OCI-LY3 (cell line): ENCODE results near the gene VSIG1.

Source experiments
- H2AFZ ChIP-seq: fragments of 200-600, 300-600 bp; shearing (Covaris generic); 2 replicates; pipeline ENCODE4 v1.6.0; 2014; ENCODE audit warnings: antibody characterized with exemption, low read depth, low read length
- H3K27ac ChIP-seq: fragments of 200-600, 300-600 bp; sonication (generic); 2 replicates; pipeline ENCODE4 v1.5.1; 2014; ENCODE audit warnings: mild to moderate bottlenecking, low read length, moderate library complexity, mixed read lengths
- H3K27me3 ChIP-seq: fragments of 200-600, 300-600 bp; sonication (generic); 2 replicates; pipeline ENCODE4 v1.6.1; 2014; ENCODE audit warnings: low read depth, low read length, mixed read lengths
- H3K36me3 ChIP-seq: fragments of 200-600, 300-600 bp; sonication (generic); replicated peaks from 2 replicates; pipeline ENCODE3; 2014; ENCODE audit warnings: low read depth, low read length, mixed read lengths
- H3K4me1 ChIP-seq: fragments of 300-600, 200-600 bp; sonication (generic); 2 replicates; pipeline ENCODE4 v1.6.1; 2014; ENCODE audit warnings: low read length, mixed read lengths
- H3K4me2 ChIP-seq: fragments of 200-600, 300-600 bp; sonication (generic); 2 replicates; pipeline ENCODE4 v1.6.1; 2014; ENCODE audit warnings: low read length, mixed read lengths
- H3K4me3 ChIP-seq: fragments of 300-600, 200-600 bp; sonication (generic); 2 replicates; pipeline ENCODE4 v1.5.1; 2014; ENCODE audit warnings: antibody characterized with exemption, mild to moderate bottlenecking, low read length, moderate library complexity
- H3K79me2 ChIP-seq: fragments of 300-600, 200-600 bp; shearing (Covaris generic); 2 replicates; pipeline ENCODE4 v1.6.1; 2014; ENCODE audit warnings: mild to moderate bottlenecking, low read length, mixed read lengths
- H3K9ac ChIP-seq: fragments of 300-600, 200-600 bp; shearing (Covaris generic); 2 replicates; pipeline ENCODE4 v1.6.0; 2014; ENCODE audit warnings: mild to moderate bottlenecking, low read length, moderate library complexity
- H3K9me3 ChIP-seq: fragments of 200-600, 300-600 bp; shearing (Covaris generic); 2 replicates; pipeline ENCODE4 v1.6.1; 2014; ENCODE audit warnings: low read length, mixed read lengths; ENCODE audit not compliant: insufficient read depth
- H4K20me1 ChIP-seq: fragments of 200-600, 300-600 bp; sonication (generic); 2 replicates; pipeline ENCODE4 v1.6.1; 2016; ENCODE audit warnings: low read length, mixed read lengths; ENCODE audit not compliant: insufficient read depth
- CTCF ChIP-seq: fragments of 200-600, 300-600 bp; sonication (generic); IDR thresholded peaks from 2 replicates; pipeline ENCODE4 v1.5.1; 2014; ENCODE audit warnings: antibody characterized with exemption, low read length, low read depth
- EZH2phosphoT487 ChIP-seq: fragments of 200-600 bp; shearing (Covaris generic); IDR thresholded peaks from 2 replicates; pipeline ENCODE4 v1.6.1; 2018; ENCODE audit warnings: antibody characterized with exemption, mixed run types, low read depth

VSIG1 gene

GRCh38 chrX:108029928-108030711, 14.7 kb upstream of the VSIG1 start:
- no peaks in the 10 kb centered on the region for H3K27me3 ChIP-seq

GRCh38 chrX:108032944-108033343, 11.9 kb upstream of the VSIG1 start:
- Histone ChIP-seq H3K4me3 (no peak overlapping the region), H3K4me1 (no peaks in the 10 kb centered on the region), H4K20me1 (no peaks in the 10 kb centered on the region), H3K4me2 (no peak overlapping the region), H3K36me3 (no peaks in the 10 kb centered on the region), H3K79me2 (no peaks in the 10 kb centered on the region), H3K9me3 (no peaks in the 10 kb centered on the region), H2AFZ (no peak overlapping the region), H3K9ac (no peak overlapping the region), H3K27me3 (no peaks in the 10 kb centered on the region), H3K27ac (no peak overlapping the region)
- TF ChIP-seq EZH2phosphoT487 (no peak), CTCF (no peak)

More at GRCh38 chrX:108029928-108030711, 14.7 kb upstream of the VSIG1 start:
- H3K9ac ChIP-seq, result no peak overlapping the region
- H2AFZ ChIP-seq, result no peak overlapping the region
- TF ChIP-seq CTCF (no peak), EZH2phosphoT487 (no peak)
- no peaks in the 10 kb centered on the region for H3K9me3 ChIP-seq
- no peaks in the 10 kb centered on the region for H3K36me3 ChIP-seq
- H3K4me3 ChIP-seq, result no peak overlapping the region
- H3K79me2 ChIP-seq, result no peaks in the 10 kb centered on the region
- H3K4me1 ChIP-seq, result no peaks in the 10 kb centered on the region
- no peak overlapping the region for H3K27ac ChIP-seq
- no peaks in the 10 kb centered on the region for H4K20me1 ChIP-seq
- no peak overlapping the region for H3K4me2 ChIP-seq

- H3K9me3 ChIP-seq, result no peaks in the 10 kb centered on the region
- no peaks in the 10 kb centered on the region for H3K79me2 ChIP-seq
- H4K20me1 ChIP-seq, result no peaks in the 10 kb centered on the region
- no peak overlapping the region for H3K4me3 ChIP-seq
- no peak overlapping the region for H3K4me2 ChIP-seq
- H3K27me3 ChIP-seq, result no peaks in the 10 kb centered on the region
- no peaks in the 10 kb centered on the region for H3K36me3 ChIP-seq
- H3K4me1 ChIP-seq, result no peaks in the 10 kb centered on the region
- H3K27ac ChIP-seq, result no peak overlapping the region
- H2AFZ ChIP-seq, result no peak overlapping the region
- H3K9ac ChIP-seq, result no peak overlapping the region
- no peak for TF ChIP-seq CTCF
- TF ChIP-seq EZH2phosphoT487, result no peak
Observed at GRCh38 chrX:108033890-108034289, 11.0 kb upstream of the VSIG1 start.

- H3K9ac ChIP-seq, result no peak overlapping the region
- H3K79me2 ChIP-seq, result no peaks in the 10 kb centered on the region
- no peaks in the 10 kb centered on the region for H4K20me1 ChIP-seq
- no peaks in the 10 kb centered on the region for H3K4me1 ChIP-seq
- TF ChIP-seq EZH2phosphoT487 (no peak), CTCF (no peak)
- H3K9me3 ChIP-seq, result no peaks in the 10 kb centered on the region
- H2AFZ ChIP-seq, result no peak overlapping the region
- no peaks in the 10 kb centered on the region for H3K36me3 ChIP-seq
- H3K27me3 ChIP-seq, result no peaks in the 10 kb centered on the region
- no peak overlapping the region for H3K27ac ChIP-seq
- H3K4me3 ChIP-seq, result no peak overlapping the region
- H3K4me2 ChIP-seq, result no peak overlapping the region
Observed at GRCh38 chrX:108034725-108035124, 10.1 kb upstream of the VSIG1 start.
